CD4-positive, alpha-beta memory T cell (primary cell): ENCODE results near the gene LRPAP1. TPM values are rescaled to one million over a fixed set of nuclear protein-coding genes. Genes with fewer than 3 reads are reported as not detected.
"Not testable (repeated sequence)": the region's sequence is repeated elsewhere in the genome, so short reads cannot be mapped to it uniquely, and the experiment has no call there.

Experiments used
- CTCF ChIA-PET: fragments of 350-600 bp; sonication (Branson Sonifier 250); formaldehyde crosslinking; loops from one replicate; lab custom pipeline; 2021; ENCODE audit warnings: inconsistent platforms; ENCODE audit not compliant: partially characterized antibody; lab: Charles Lee
- POLR2A ChIA-PET: fragments of 350-600 bp; sonication (Branson Sonifier 250); formaldehyde crosslinking; loops from one replicate; lab custom pipeline; 2021; ENCODE audit not compliant: partially characterized antibody; lab: Charles Lee
- DNase-seq, 5 donors: peaks; one replicate each; pipeline versions ENCODE4 v3.0.0 to v3.0.0-alpha.2; 2020 to 2022; ENCODE audit warnings: mixed read lengths in 1 of 5
- H3K27ac ChIP-seq: one replicate; pipeline ENCODE4 v1.7.0; 2013; ENCODE audit warnings: low read depth, low read length
- H3K27me3 ChIP-seq: 2 replicates; pipeline ENCODE4 v1.7.0; 2013; ENCODE audit warnings: mild to moderate bottlenecking, low read length, moderate library complexity; ENCODE audit not compliant: insufficient read depth
- H3K36me3 ChIP-seq: 2 replicates; pipeline ENCODE4 v1.7.0; 2013; ENCODE audit warnings: mild to moderate bottlenecking, low read length, moderate library complexity; ENCODE audit not compliant: insufficient read depth
- H3K4me1 ChIP-seq: 2 replicates; pipeline ENCODE4 v1.7.0; 2013; ENCODE audit warnings: mild to moderate bottlenecking, low read length, moderate library complexity; ENCODE audit not compliant: insufficient read depth
- H3K4me3 ChIP-seq, 2 donors: one replicate each; pipeline ENCODE4 v1.7.0; 2013; ENCODE audit warnings: low read length in 2 of 2, mild to moderate bottlenecking in 1 of 2
- H3K9me3 ChIP-seq, 2 donors: one replicate each; pipeline ENCODE4 v1.7.0; 2013; ENCODE audit warnings: low read length in 2 of 2, control low read depth in 1 of 2; ENCODE audit not compliant: control insufficient read depth in 1 of 2
- H3K27ac Mint-ChIP-seq, 7 donors: one replicate each; pipeline ENCODE4 v1.8.0; 2020 to 2021; ENCODE audit warnings: mixed read lengths in 7 of 7, mild to moderate bottlenecking in 6 of 7, inconsistent platforms in 3 of 7, moderate library complexity in 3 of 7
- H3K27me3 Mint-ChIP-seq, 2 donors: one replicate each; pipeline ENCODE4 v1.8.0; 2020 to 2021; ENCODE audit warnings: mixed read lengths in 2 of 2
- H3K36me3 Mint-ChIP-seq, 2 donors: one replicate each; pipeline ENCODE4 v1.8.0; 2020 to 2021; ENCODE audit warnings: mixed read lengths in 2 of 2, inconsistent platforms in 1 of 2, mild to moderate bottlenecking in 1 of 2
- H3K4me1 Mint-ChIP-seq, 4 donors: one replicate each; pipeline ENCODE4 v1.8.0; 2020 to 2021; ENCODE audit warnings: mixed read lengths in 4 of 4, mild to moderate bottlenecking in 1 of 4
- H3K4me3 Mint-ChIP-seq, 8 donors: one replicate each; pipeline ENCODE4 v1.8.0; 2020 to 2021; ENCODE audit warnings: mixed read lengths in 8 of 8, mild to moderate bottlenecking in 7 of 8, moderate library complexity in 6 of 8, inconsistent platforms in 3 of 8
- H3K9me3 Mint-ChIP-seq, 8 donors: one replicate each; pipeline ENCODE4 v1.8.0; 2020 to 2021; ENCODE audit warnings: mixed read lengths in 8 of 8, mild to moderate bottlenecking in 5 of 8, inconsistent platforms in 3 of 8, moderate library complexity in 1 of 8
- intact Hi-C: fragments of 100-400 bp; cut with micrococcal nuclease; formaldehyde crosslinking; loops from one replicate; pipeline ENCODE4 v1.15.1; 2023
- polyA plus RNA-seq, 2 donors: library from polyadenylated mRNA; unstranded; fragments of 300-500 nt; fragmentation: Illumina TruSeq; gene quantifications; one replicate each; pipeline ENCODE4 v1.2.3, GENCODE V29; 2021
- total RNA-seq, 2 experiments: library from RNA; stranded (reverse); gene quantifications; one replicate each; pipeline ENCODE4 v1.2.3, GENCODE V29; 2021

Gene LRPAP1
- total and polyA plus RNA-seq, 4 experiments from 2014 or later, result 84.7 to 122 (median 91.1) TPM

DNA sequence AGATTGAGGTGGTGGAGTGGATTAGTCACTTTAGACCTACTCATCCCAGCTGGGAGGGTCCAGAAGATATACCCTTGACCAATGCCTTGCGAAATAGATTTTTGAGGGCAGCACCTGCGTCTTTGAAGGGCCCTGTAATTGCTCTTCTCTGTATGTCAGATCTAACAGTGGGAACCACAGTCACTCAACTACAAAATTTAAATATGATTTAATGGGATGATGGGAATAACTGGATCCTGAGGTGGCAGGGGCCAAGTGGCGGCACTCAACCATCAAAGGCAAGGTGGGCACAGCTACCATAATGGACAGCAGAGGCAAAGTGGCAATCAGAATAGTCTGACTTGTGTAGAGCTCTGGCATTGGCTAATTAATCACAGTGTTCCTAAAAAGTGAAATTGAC lies 76.6 kb downstream of the LRPAP1 start:
- POLR2A ChIA-PET, H3K27ac ChIP-seq, intact Hi-C loops, H3K4me3 ChIP-seq, H3K36me3 ChIP-seq, H3K27me3 ChIP-seq, H3K36me3 Mint-ChIP-seq, DNase-seq, H3K4me3 Mint-ChIP-seq, H3K4me1 Mint-ChIP-seq, H3K27ac Mint-ChIP-seq, H3K9me3 ChIP-seq, H3K4me1 ChIP-seq: not testable (repeated sequence)
- CTCF ChIA-PET, result interaction anchor here (1.4 to 1.7 kb wide), 2 partner anchors 13 to 349 kb away, joined by 4 to 5 read pairs; no protein-coding TSS in a partner anchor
- Mint-ChIP-seq H3K27me3 (peaks cover 7 to 14% of the 10 kb centered on the region in 2 donors), H3K9me3 (peaks cover 0 to 25% (median 13%) of the 10 kb centered on the region in 8 donors)

Other genes with a start within 250 kb of the LRPAP1 start
- 10 to 100 TPM in 1 of 2 experiments, 1 to 10 TPM in 1; 9.7 to 10.6 TPM for gene RGS12, start 239.4 kb downstream of the LRPAP1 start, total RNA-seq
- gene RGS12, start 239.4 kb downstream of the LRPAP1 start, polyA plus RNA-seq, result 1 to 10 TPM in 1 of 2 donors, under 1 TPM in 1; 0.93 to 2.3 TPM
- gene HGFAC, start 90.5 kb downstream of the LRPAP1 start, total RNA-seq, result under 1 TPM in 1 of 2 experiments, not detected in 1; 0.17 TPM
- not detected for gene HGFAC, start 90.5 kb downstream of the LRPAP1 start, polyA plus RNA-seq
- gene DOK7, start 69.1 kb downstream of the LRPAP1 start, total RNA-seq, result not detected
- under 1 TPM in 1 of 2 donors, not detected in 1; 0.10 TPM for gene DOK7, start 69.1 kb downstream of the LRPAP1 start, polyA plus RNA-seq
- gene ADRA2C, start 234.0 kb upstream of the LRPAP1 start, total RNA-seq, result not detected
- not detected for gene ADRA2C, start 234.0 kb upstream of the LRPAP1 start, polyA plus RNA-seq